ENCODE results near the gene POLR3A.
A peak's percentile ranks its signal among the peaks of the same experiment; 100 is the strongest.

Gene POLR3A

GRCh38 chr10:77940225-77940624 lies 89.1 kb downstream of the POLR3A start:
- DNase-seq, result no peak

GRCh38 chr10:77939561-77940001 lies 89.7 kb downstream of the POLR3A start:
- DNase-seq, result no peak

- no peak for DNase-seq
Measured at GRCh38 chr10:77936697-77937567, 92.4 kb downstream of the POLR3A start.

- no peak for DNase-seq
Measured at GRCh38 chr10:77932016-77932715, 97.1 kb downstream of the POLR3A start.

- no peak for DNase-seq
Measured at GRCh38 chr10:77927402-77928246, 101.7 kb downstream of the POLR3A start.

GRCh38 chr10:77926566-77927401 lies 102.5 kb downstream of the POLR3A start, which contains the start of gene DLG5:
Gene DLG5 (minus strand): TSS chr10:77926755. CDS start chr10:77926520, 235 bp downstream.
- DNase-seq, result no peak

- DNase-seq, result peak; percentile 20
Measured at GRCh38 chr10:77925795-77926565, 103.3 kb downstream of the POLR3A start.

- peak; percentile 23 for DNase-seq
Measured at GRCh38 chr10:77925410-77925794, 103.9 kb downstream of the POLR3A start.

- no peak for DNase-seq
Measured at GRCh38 chr10:77922566-77923179, 106.6 kb downstream of the POLR3A start.

GRCh38 chr10:77922055-77922454 lies 107.3 kb downstream of the POLR3A start:
- DNase-seq, result no peak

GRCh38 chr10:77921395-77921794 lies 107.9 kb downstream of the POLR3A start:
- no peak for DNase-seq

GRCh38 chr10:77920495-77920894 lies 108.8 kb downstream of the POLR3A start:
- DNase-seq, result no peak

- peak; percentile 67 for DNase-seq
Measured at GRCh38 chr10:77919713-77920108, 109.6 kb downstream of the POLR3A start.
